ENCODE measurements around the gene SYCP2L.

- TF ChIP-seq MAX (CRISPR knock-in tag; IDR thresholded peaks at IDR 0.05) (no peak), ZNF639 (CRISPR knock-in tag; conservative IDR thresholded peaks at IDR 0.05 in 1 of 2, IDR thresholded peaks at IDR 0.05 in 1 of 2) (no peak), ZFX (CRISPR knock-in tag; IDR thresholded peaks at IDR 0.05) (no peak), NONO (IDR thresholded peaks at IDR 0.05; ENCODE audit: low read depth in 2 of 2, low read length in 1 of 2) (no peak), RNF2 (IDR thresholded peaks at IDR 0.05) (no peak), ZNF785 (CRISPR knock-in tag; IDR thresholded peaks at IDR 0.05) (no peak), CTCF (IDR thresholded peaks at IDR 0.05 in 2 of 3, conservative IDR thresholded peaks at IDR 0.05 in 1 of 3; ENCODE audit: insufficient read depth in 2 of 3, low read depth in 1 of 3, low read length in 3 of 3) (no peak), HMBOX1 (IDR thresholded peaks at IDR 0.05) (no peak), CREB1 (IDR thresholded peaks at IDR 0.05) (no peak), CREB1 (CRISPR knock-in tag; IDR thresholded peaks at IDR 0.05) (no peak), GABPA (tag; conservative IDR thresholded peaks at IDR 0.05; ENCODE audit: low read depth) (no peak), TFE3 (CRISPR knock-in tag; IDR thresholded peaks at IDR 0.05) (no peak), AFF4 (CRISPR knock-in tag; IDR thresholded peaks at IDR 0.05) (no peak), POLR2AphosphoS5 (IDR thresholded peaks at IDR 0.05; ENCODE audit: control insufficient read depth, insufficient read depth, low read depth, low read length) (no peak), ZBTB49 (CRISPR knock-in tag; IDR thresholded peaks at IDR 0.05; ENCODE audit: borderline replicate concordance) (no peak)
Measured at GRCh38 chr6:10883312-10884244, 3.3 kb upstream of the SYCP2L start.
